ENCODE results near the gene VSTM2L. TPM values are rescaled to one million over a fixed set of nuclear protein-coding genes. Genes with fewer than 3 reads are reported as not detected.

The VSTM2L gene
- total RNA-seq, 2 experiments from 2014 or later, result not detected

DNA sequence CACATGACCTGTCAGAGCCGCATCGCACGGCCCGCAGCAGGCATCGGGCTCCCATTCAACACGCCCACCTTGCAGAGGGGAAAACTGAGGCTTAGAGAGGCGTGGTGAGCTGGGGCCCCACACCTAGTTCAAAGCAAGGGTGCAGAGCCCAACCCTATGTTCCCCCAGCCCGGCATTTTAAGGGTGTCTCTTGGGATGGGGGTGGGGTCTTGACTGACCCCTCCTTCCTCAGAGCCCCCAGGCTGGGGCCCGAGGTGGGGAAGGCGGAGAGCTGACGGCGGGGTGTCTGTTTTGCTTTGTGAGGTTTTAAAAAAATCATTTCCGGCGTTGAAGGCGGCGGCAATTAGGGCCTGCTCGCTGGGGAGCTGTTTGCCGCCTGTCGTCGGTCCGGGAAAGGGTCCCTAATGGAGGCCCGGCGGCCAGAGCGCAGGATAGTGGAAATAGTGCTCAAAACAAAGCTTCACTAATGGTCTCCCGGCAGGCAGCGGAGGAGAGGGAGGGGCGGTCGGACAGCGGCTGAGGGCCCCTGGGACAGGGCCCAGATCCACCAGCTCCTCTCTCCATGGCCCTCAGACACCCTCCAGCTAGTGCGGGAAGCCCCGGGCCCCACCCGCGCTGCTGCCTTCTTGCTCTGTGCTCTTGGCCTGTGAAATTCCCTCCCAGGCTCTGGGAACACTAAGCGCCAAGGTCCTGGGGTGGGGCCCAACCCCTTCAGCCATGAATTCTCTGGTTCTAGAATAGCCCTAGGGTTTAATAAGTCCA lies 11.9 kb downstream of the VSTM2L start:
- POLR2A ChIA-PET, result interaction anchor here (0.6 kb wide), 1 partner anchor 47 kb away, joined by 4 read pairs; no protein-coding TSS in a partner anchor
- CTCF ChIA-PET, result no interaction called here

GRCh38 chr20:37915434-37915787 lies 12.5 kb downstream of the VSTM2L start:
- POLR2A ChIA-PET, result interaction anchor here (0.6 kb wide), 1 partner anchor 46 kb away, joined by 4 read pairs; no protein-coding TSS in a partner anchor
- CTCF ChIA-PET, result no interaction called here

DNA sequence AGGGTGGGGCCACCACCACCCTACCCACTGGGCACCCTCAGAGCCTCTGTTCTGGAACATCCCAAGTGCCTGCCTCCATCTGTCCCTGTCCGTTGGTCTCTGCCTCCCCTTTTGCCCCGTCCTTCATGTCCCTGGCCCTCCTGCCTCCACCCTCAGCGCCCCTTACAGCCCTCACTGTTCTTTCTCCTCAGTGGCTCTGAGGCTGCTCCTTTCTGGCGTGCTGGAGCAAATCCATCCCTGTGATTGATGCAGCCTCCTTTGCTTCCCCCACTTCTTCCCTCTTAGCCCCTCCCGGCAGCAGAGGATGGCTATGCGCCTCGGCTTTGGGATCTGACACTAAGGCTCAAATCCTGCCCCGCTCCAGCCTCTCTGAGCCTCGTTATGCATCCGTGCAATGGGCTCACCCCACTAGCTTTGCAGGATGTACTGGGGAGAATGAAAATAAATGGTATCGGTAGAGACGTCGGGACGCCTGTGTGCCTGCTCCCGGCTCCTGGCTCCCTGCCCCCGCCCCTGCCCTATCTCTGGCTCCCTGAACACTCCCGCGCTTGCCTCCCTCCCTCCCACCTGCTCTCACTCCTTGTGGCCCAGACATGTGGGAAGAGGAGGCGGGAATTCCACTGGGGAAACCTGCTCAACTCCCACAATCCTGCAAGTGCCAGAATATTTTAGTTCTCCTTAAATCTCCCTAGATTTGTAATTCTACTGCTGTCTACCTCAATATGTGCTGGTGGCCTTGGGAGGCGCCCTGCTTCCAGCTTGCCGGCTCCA lies 13.1 kb downstream of the VSTM2L start:
- ChIA-PET CTCF (no interaction called here), POLR2A (interaction anchor here (0.6 kb wide), 1 partner anchor 46 kb away, joined by 4 read pairs; no protein-coding TSS in a partner anchor)

- POLR2A ChIA-PET, result no interaction called here
- CTCF ChIA-PET, result interaction anchor here (0.6 kb wide), 1 partner anchor 75 kb away, joined by 3 read pairs; no protein-coding TSS in a partner anchor
Observed at GRCh38 chr20:37917461-37917860, 14.5 kb downstream of the VSTM2L start.

GRCh38 chr20:37918035-37918434 lies 15.1 kb downstream of the VSTM2L start:
- POLR2A ChIA-PET, result no interaction called here
- CTCF ChIA-PET, result interaction anchor here (0.7 kb wide), 1 partner anchor 116 kb away, joined by 3 read pairs; no protein-coding TSS in a partner anchor

DNA sequence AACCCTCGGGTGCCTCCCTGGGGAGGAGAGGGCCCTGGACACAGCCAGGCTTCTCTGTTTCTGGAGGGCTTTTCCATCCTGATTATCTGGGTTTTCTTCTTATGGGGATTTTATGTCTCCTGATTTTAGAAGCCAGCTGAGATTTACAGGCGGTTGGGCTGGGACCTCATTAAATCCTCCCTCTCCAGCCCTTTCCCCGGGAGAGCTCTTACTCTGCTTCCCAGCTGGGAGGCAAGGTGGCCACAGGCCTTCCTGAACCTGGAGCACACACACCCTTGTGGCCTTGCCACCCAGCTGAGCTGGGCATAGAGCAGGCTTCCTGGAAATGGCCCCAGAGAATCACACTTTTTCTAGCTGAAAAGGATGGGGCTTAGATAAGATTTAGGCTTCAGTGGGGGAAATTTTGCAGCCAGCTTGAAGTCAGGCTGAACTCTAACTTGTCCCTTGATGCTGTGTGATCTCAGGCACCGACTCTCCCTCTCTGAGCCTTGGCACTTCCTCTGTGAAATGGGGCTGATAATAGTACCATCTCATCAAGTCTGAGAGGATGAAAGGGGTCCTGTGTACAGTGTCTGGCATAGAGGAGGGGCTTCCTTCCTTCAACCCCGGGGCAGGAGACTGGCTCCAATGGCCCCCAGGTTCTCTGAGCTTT lies 16.6 kb downstream of the VSTM2L start:
- ChIA-PET POLR2A (no interaction called here), CTCF (no interaction called here)

GRCh38 chr20:37920270-37920669 lies 17.3 kb downstream of the VSTM2L start:
- POLR2A ChIA-PET, result no interaction called here
- CTCF ChIA-PET, result no interaction called here

- ChIA-PET POLR2A (no interaction called here), CTCF (no interaction called here)
Observed at GRCh38 chr20:37920679-37921322, 17.9 kb downstream of the VSTM2L start.

- CTCF ChIA-PET, result no interaction called here
- POLR2A ChIA-PET, result no interaction called here
Observed at GRCh38 chr20:37921341-37921929, 18.5 kb downstream of the VSTM2L start.

GRCh38 chr20:37922016-37922415 lies 19.1 kb downstream of the VSTM2L start:
- POLR2A ChIA-PET, result no interaction called here
- CTCF ChIA-PET, result no interaction called here

DNA sequence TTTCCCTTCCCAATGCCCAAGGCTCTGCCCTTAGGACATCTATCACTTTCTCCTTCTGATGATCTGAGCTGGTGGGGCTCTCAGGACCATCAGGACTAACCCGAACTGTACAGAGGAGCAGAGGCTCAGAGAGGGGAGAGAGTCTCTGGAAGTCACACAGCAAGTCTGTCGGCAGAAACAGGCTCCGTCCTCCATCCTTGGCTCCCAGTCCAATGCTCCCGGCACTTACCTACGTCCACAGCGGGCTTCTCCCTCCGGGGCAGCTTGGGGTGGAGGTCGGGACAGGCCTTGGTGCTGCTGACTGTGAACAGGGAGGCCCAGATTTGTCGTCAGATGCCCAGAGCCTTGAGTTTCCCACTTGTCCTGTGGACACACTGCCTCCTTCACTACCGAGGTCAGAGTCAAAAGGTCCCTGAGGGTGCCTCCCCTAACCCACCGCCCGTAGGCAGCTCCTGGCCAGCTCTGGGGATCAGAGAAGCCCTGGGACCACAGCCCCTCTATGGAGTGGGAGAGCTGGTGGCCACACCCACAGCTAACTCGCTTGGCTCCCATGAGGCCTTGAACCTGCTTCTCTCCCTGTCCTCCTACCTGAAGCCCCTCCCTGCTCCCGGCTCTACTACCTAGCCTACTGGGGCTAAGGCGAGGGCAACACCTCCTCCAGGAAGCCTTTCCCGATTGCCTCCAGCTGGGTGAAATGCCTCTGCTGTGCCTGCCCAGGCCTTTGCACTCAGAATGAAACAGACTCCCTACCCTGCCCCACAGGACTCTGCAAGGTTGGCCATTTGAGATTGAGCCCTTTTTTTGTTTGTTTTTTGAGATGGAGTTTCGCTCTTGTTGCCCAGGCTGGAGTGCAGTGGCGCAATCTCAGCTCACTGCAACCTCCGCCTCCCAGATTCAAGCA lies 22.6 kb downstream of the VSTM2L start:
- POLR2A ChIA-PET, result no interaction called here
- CTCF ChIA-PET, result no interaction called here

GRCh38 chr20:37926612-37927011 lies 23.7 kb downstream of the VSTM2L start:
- CTCF ChIA-PET, result no interaction called here
- POLR2A ChIA-PET, result no interaction called here

- CTCF ChIA-PET, result no interaction called here
- POLR2A ChIA-PET, result no interaction called here
Observed at GRCh38 chr20:37927410-37928095, 24.6 kb downstream of the VSTM2L start.

- CTCF ChIA-PET, result interaction anchor here (1.7 kb wide), 1 partner anchor 365 kb away, joined by 3 read pairs; no protein-coding TSS in a partner anchor
- POLR2A ChIA-PET, result no interaction called here
Observed at GRCh38 chr20:37928996-37929682, 26.2 kb downstream of the VSTM2L start.

GRCh38 chr20:37929683-37930014 lies 26.7 kb downstream of the VSTM2L start:
- CTCF ChIA-PET, result interaction anchor here (1.7 kb wide), 1 partner anchor 365 kb away, joined by 3 read pairs; no protein-coding TSS in a partner anchor
- POLR2A ChIA-PET, result no interaction called here

GRCh38 chr20:37931153-37931922 lies 28.4 kb downstream of the VSTM2L start:
- CTCF ChIA-PET, result no interaction called here
- POLR2A ChIA-PET, result no interaction called here

GRCh38 chr20:37932074-37932473 lies 29.1 kb downstream of the VSTM2L start:
- CTCF ChIA-PET, result no interaction called here
- POLR2A ChIA-PET, result no interaction called here

All from activated CD8-positive, alpha-beta memory T cell treated with anti-CD3 and anti-CD28 coated beads for 36 hours (primary cell).